CD8-positive, alpha-beta memory T cell (primary cell): ENCODE measurements around the gene LIPA. TPM values are rescaled to one million over a fixed set of nuclear protein-coding genes. Genes with fewer than 3 reads are reported as not detected.

Experiments
- CTCF ChIA-PET: fragments of 350-600 bp; sonication (Branson Sonifier 250); formaldehyde crosslinking; loops from one replicate; lab custom pipeline; 2021; ENCODE audit warnings: antibody characterized with exemption; lab: Charles Lee
- POLR2A ChIA-PET: fragments of 350-600 bp; sonication (Branson Sonifier 250); formaldehyde crosslinking; loops from one replicate; lab custom pipeline; 2021; ENCODE audit warnings: antibody characterized with exemption; lab: Charles Lee
- DNase-seq, 5 donors: peaks; one replicate each; pipeline versions ENCODE4 v3.0.0 to v3.0.0-alpha.2; 2020 to 2022; ENCODE audit warnings: mixed read lengths in 1 of 5
- H3K27ac ChIP-seq: one replicate; pipeline ENCODE4 v1.7.0; 2013; ENCODE audit warnings: low read depth, mild to moderate bottlenecking, low read length, moderate library complexity
- H3K27me3 ChIP-seq: 2 replicates; pipeline ENCODE4 v1.7.0; 2013; ENCODE audit warnings: low read length, mild to moderate bottlenecking; ENCODE audit not compliant: insufficient read depth, poor library complexity, severe bottlenecking
- H3K36me3 ChIP-seq: 2 replicates; pipeline ENCODE4 v1.7.0; 2013; ENCODE audit warnings: mild to moderate bottlenecking, low read length, moderate library complexity; ENCODE audit not compliant: insufficient read depth
- H3K4me1 ChIP-seq: 2 replicates; pipeline ENCODE4 v1.7.0; 2013; ENCODE audit warnings: mild to moderate bottlenecking, low read length, moderate library complexity; ENCODE audit not compliant: insufficient read depth
- H3K4me3 ChIP-seq: 2 replicates; pipeline ENCODE4 v1.7.0; 2013; ENCODE audit warnings: mild to moderate bottlenecking, low read length
- H3K9me3 ChIP-seq: 2 replicates; pipeline ENCODE4 v1.7.0; 2013; ENCODE audit warnings: mild to moderate bottlenecking, low read length
- H3K27ac Mint-ChIP-seq, 8 donors: one replicate each; pipeline ENCODE4 v1.8.0; 2020 to 2021; ENCODE audit warnings: mixed read lengths in 8 of 8, mild to moderate bottlenecking in 6 of 8, inconsistent platforms in 3 of 8, moderate library complexity in 3 of 8
- H3K27me3 Mint-ChIP-seq, 2 donors: one replicate each; pipeline ENCODE4 v1.8.0; 2020 to 2021; ENCODE audit warnings: mixed read lengths in 2 of 2, mild to moderate bottlenecking in 1 of 2, moderate library complexity in 1 of 2
- H3K36me3 Mint-ChIP-seq, 3 donors: one replicate each; pipeline ENCODE4 v1.8.0; 2020 to 2021; ENCODE audit warnings: mixed read lengths in 3 of 3, inconsistent platforms in 1 of 3, mild to moderate bottlenecking in 1 of 3
- H3K4me1 Mint-ChIP-seq, 3 donors: one replicate each; pipeline ENCODE4 v1.8.0; 2020 to 2021; ENCODE audit warnings: mixed read lengths in 3 of 3, inconsistent platforms in 1 of 3, mild to moderate bottlenecking in 1 of 3
- H3K4me3 Mint-ChIP-seq, 7 donors: one replicate each; pipeline ENCODE4 v1.8.0; 2020 to 2021; ENCODE audit warnings: mixed read lengths in 7 of 7, mild to moderate bottlenecking in 6 of 7, moderate library complexity in 4 of 7, inconsistent platforms in 2 of 7
- H3K9me3 Mint-ChIP-seq, 5 donors: one replicate each; pipeline ENCODE4 v1.8.0; 2020 to 2022; ENCODE audit warnings: mixed read lengths in 5 of 5, mild to moderate bottlenecking in 3 of 5, moderate library complexity in 2 of 5, inconsistent platforms in 1 of 5
- polyA plus RNA-seq: library from polyadenylated mRNA; unstranded; fragments of 300-500 nt; fragmentation: Illumina TruSeq; gene quantifications from one replicate; pipeline ENCODE4 v1.2.3, GENCODE V29; 2021
- total RNA-seq, 2 experiments: library from RNA; stranded (reverse); gene quantifications; one replicate each; pipeline ENCODE4 v1.2.3, GENCODE V29; 2021

LIPA gene
- total and polyA plus RNA-seq, 3 experiments from 2014 or later: 22.9 to 98.0 (median 23.9) TPM

GRCh38 chr10:89269433-89270152, 18.0 kb upstream of the LIPA start:
- Histone ChIP-seq H3K4me3 (no peak overlapping the region), H3K4me1 (no peaks in the 10 kb centered on the region), H3K27me3 (no peaks in the 10 kb centered on the region), H3K36me3 (no peaks in the 10 kb centered on the region), H3K9me3 (no peaks in the 10 kb centered on the region), H3K27ac (no peak overlapping the region)
- no peaks in the 10 kb centered on the region for H3K9me3 Mint-ChIP-seq
- POLR2A ChIA-PET: no interaction called here
- no peak overlapping the region for H3K4me3 Mint-ChIP-seq
- DNase-seq: no peak
- H3K27me3 Mint-ChIP-seq: peaks cover 7 to 29% of the 10 kb centered on the region in 2 donors
- peaks cover 0 to 4% (median 0%) of the 10 kb centered on the region in 3 donors for H3K36me3 Mint-ChIP-seq
- CTCF ChIA-PET: interaction anchor here (1.6 kb wide), 1 partner anchor 101 kb away, joined by 3 read pairs; no protein-coding TSS in a partner anchor
- no peak overlapping the region for H3K27ac Mint-ChIP-seq
- H3K4me1 Mint-ChIP-seq: no peaks in the 10 kb centered on the region

DNA sequence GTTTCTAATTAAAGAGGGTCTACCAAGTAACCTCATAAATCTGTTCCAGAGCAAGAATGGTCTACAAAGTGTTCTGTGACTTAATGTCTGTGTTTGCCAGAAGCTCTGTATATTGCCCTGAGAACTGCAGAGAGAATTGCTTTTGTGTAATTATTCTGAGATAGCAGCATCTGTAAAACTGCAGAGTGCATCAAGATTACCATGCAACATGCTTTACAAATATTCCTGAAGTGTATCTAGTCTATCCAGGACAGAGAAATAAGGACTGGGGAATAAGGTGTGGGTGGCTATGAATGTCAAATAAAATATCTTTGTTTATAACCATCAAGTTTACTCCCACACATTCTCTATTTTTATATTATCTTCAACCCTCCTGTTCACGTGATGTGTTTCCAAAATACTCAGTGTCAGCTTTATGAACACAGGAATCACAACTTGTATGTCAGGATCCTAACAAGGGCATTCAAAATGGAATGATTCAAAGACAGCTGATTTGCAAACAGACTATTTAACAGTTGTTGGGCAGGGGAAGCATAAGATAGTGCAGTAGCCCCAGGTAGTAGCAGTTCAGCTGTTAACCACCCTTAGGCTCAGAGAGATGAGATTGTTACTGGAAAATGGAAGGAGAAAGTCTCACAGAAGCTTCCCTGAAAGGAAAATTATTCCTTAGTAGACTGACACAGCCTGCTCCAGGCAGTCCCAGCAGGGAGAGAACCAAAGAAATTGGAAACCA, 15.3 kb upstream of the LIPA start:
- no peaks in the 10 kb centered on the region for H3K36me3 Mint-ChIP-seq
- H3K4me3 Mint-ChIP-seq: no peak overlapping the region
- Histone ChIP-seq H3K9me3 (no peaks in the 10 kb centered on the region), H3K4me1 (no peaks in the 10 kb centered on the region), H3K27ac (no peak overlapping the region), H3K36me3 (no peaks in the 10 kb centered on the region), H3K4me3 (no peak overlapping the region), H3K27me3 (no peaks in the 10 kb centered on the region)
- no peak for DNase-seq
- no peak overlapping the region for H3K27ac Mint-ChIP-seq
- H3K9me3 Mint-ChIP-seq: no peaks in the 10 kb centered on the region
- H3K4me1 Mint-ChIP-seq: no peaks in the 10 kb centered on the region
- POLR2A ChIA-PET: no interaction called here
- CTCF ChIA-PET: no interaction called here
- peaks cover 5 to 18% of the 10 kb centered on the region in 2 donors for H3K27me3 Mint-ChIP-seq

DNA sequence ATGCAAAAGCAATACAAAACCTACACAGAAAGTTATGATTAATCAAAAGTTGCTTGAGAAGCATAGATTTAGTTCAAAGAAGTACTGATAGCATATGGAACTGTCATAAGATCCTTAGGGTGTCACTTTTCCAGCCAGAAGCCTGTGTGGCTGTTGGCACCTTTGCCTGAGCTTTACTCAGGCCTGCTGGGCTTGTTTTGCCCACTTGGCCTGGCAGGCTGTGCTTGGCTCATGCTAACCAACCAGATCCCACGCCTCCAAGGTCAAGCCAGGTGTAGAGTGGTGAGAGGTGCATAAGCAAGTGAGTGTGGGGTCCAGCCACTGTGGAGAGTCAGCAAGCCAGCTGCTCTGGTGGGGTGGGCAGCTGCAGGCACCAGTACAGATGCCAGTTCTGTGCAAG, 12.0 kb upstream of the LIPA start:
- Mint-ChIP-seq H3K9me3 (no peaks in the 10 kb centered on the region), H3K27ac (no peak overlapping the region), H3K4me3 (no peak overlapping the region), H3K27me3 (peaks cover 2 to 15% of the 10 kb centered on the region in 2 donors), H3K4me1 (peaks cover 0 to 3% (median 3%) of the 10 kb centered on the region in 3 donors), H3K36me3 (no peaks in the 10 kb centered on the region)
- no peaks in the 10 kb centered on the region for H3K36me3 ChIP-seq
- no peaks in the 10 kb centered on the region for H3K9me3 ChIP-seq
- no peak overlapping the region for H3K27ac ChIP-seq
- POLR2A ChIA-PET: no interaction called here
- CTCF ChIA-PET: interaction anchor here (1.3 to 1.5 kb wide), 3 partner anchors 38 to 299 kb away, joined by 3 read pairs; partner anchors contain the start of gene IFIT2
- H3K4me1 ChIP-seq: no peaks in the 10 kb centered on the region
- H3K4me3 ChIP-seq: no peak overlapping the region
- no peak for DNase-seq
- no peaks in the 10 kb centered on the region for H3K27me3 ChIP-seq

DNA sequence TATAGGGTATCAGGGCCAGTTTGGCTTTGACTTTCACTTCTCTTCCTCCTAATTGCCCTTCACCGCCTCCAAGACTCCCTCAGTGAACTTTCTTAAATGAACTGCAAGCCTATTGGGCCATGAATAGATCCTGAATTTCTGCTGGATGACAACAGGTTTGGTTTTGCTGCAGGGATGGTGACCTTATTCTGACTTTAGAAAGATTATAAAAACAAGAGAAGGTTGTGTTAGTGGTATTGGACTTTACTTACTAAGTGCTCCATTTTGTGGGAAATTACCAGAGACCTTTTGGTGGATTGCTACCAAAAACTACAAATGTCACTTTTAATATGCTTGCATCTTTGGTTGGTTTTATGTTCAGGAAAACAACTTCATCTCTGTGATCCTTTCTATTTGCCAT, 11.5 kb upstream of the LIPA start:
- Mint-ChIP-seq H3K27me3 (peaks cover 2 to 17% of the 10 kb centered on the region in 2 donors), H3K4me3 (no peak overlapping the region), H3K36me3 (no peaks in the 10 kb centered on the region), H3K4me1 (peaks cover 0 to 3% (median 3%) of the 10 kb centered on the region in 3 donors), H3K27ac (no peak overlapping the region), H3K9me3 (no peaks in the 10 kb centered on the region)
- H3K4me3 ChIP-seq: no peak overlapping the region
- ChIA-PET CTCF (interaction anchor here (1.4 to 1.5 kb wide), 2 partner anchors 107 to 300 kb away, joined by 3 read pairs; no protein-coding TSS in a partner anchor), POLR2A (no interaction called here)
- H3K9me3 ChIP-seq: no peaks in the 10 kb centered on the region
- no peaks in the 10 kb centered on the region for H3K36me3 ChIP-seq
- H3K27ac ChIP-seq: no peak overlapping the region
- H3K4me1 ChIP-seq: no peaks in the 10 kb centered on the region
- no peak for DNase-seq
- H3K27me3 ChIP-seq: no peaks in the 10 kb centered on the region

GRCh38 chr10:89262086-89263051, 10.8 kb upstream of the LIPA start:
- Histone ChIP-seq H3K4me1 (no peaks in the 10 kb centered on the region), H3K9me3 (no peaks in the 10 kb centered on the region), H3K4me3 (no peak overlapping the region), H3K36me3 (no peaks in the 10 kb centered on the region), H3K27me3 (no peaks in the 10 kb centered on the region), H3K27ac (no peak overlapping the region)
- peaks cover 0 to 3% (median 3%) of the 10 kb centered on the region in 3 donors for H3K4me1 Mint-ChIP-seq
- H3K27me3 Mint-ChIP-seq: peaks cover 2 to 19% of the 10 kb centered on the region in 2 donors
- no peak for DNase-seq
- no peaks in the 10 kb centered on the region for H3K36me3 Mint-ChIP-seq
- no peaks in the 10 kb centered on the region for H3K9me3 Mint-ChIP-seq
- CTCF ChIA-PET: interaction anchor here (1.4 kb wide), 1 partner anchor 301 kb away, joined by 3 read pairs; no protein-coding TSS in a partner anchor
- no peak overlapping the region for H3K27ac Mint-ChIP-seq
- H3K4me3 Mint-ChIP-seq: no peak overlapping the region
- POLR2A ChIA-PET: no interaction called here

DNA sequence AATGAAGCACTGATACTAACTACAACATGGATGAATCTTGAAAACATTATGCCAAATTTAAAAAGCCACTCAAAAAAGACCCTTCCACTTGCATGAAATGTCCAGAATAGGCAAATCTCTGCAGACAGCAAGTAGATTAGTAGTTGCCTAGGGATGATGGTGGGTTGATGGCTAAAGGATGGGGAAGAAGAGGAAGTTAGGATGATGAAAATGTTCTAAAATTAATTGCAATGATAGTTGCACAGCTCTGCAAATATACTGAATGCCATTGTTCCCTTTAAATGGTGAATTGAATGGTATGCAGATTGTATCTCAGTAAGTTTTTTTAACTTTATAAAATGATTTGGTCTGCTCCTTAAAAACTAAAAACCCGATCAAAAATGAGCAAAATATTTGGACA, 7.3 kb upstream of the LIPA start:
- Mint-ChIP-seq H3K27ac (no peak overlapping the region), H3K4me3 (no peak overlapping the region), H3K4me1 (peaks cover 0 to 3% (median 3%) of the 10 kb centered on the region in 3 donors), H3K36me3 (peaks cover 0 to 5% (median 0%) of the 10 kb centered on the region in 3 donors), H3K27me3 (peaks cover 0 to 18% of the 10 kb centered on the region in 2 donors), H3K9me3 (peaks cover 0 to 5% (median 0%) of the 10 kb centered on the region in 5 donors)
- Histone ChIP-seq H3K27ac (no peak overlapping the region), H3K36me3 (no peaks in the 10 kb centered on the region), H3K27me3 (no peaks in the 10 kb centered on the region), H3K4me3 (no peak overlapping the region), H3K9me3 (no peaks in the 10 kb centered on the region), H3K4me1 (no peaks in the 10 kb centered on the region)
- POLR2A ChIA-PET: no interaction called here
- CTCF ChIA-PET: no interaction called here
- no peak for DNase-seq

GRCh38 chr10:89257581-89257980, 6.0 kb upstream of the LIPA start:
- peaks cover 0 to 18% of the 10 kb centered on the region in 2 donors for H3K27me3 Mint-ChIP-seq
- H3K27ac ChIP-seq: no peak overlapping the region
- peaks cover 1% of the 10 kb centered on the region for H3K4me1 ChIP-seq
- no peak overlapping the region for H3K4me3 Mint-ChIP-seq
- DNase-seq: no peak
- H3K27me3 ChIP-seq: no peaks in the 10 kb centered on the region
- H3K9me3 Mint-ChIP-seq: peaks cover 0 to 5% (median 0%) of the 10 kb centered on the region in 5 donors
- H3K4me1 Mint-ChIP-seq: peaks cover 0 to 3% (median 3%) of the 10 kb centered on the region in 3 donors
- ChIA-PET POLR2A (no interaction called here), CTCF (no interaction called here)
- no peak overlapping the region for H3K27ac Mint-ChIP-seq
- no peaks in the 10 kb centered on the region for H3K9me3 ChIP-seq
- no peaks in the 10 kb centered on the region for H3K36me3 ChIP-seq
- no peak overlapping the region for H3K4me3 ChIP-seq
- H3K36me3 Mint-ChIP-seq: peaks cover 0 to 5% (median 0%) of the 10 kb centered on the region in 3 donors
